CD4-positive, alpha-beta T cell (primary cell): ENCODE data around the gene CTDSP1. TPM values are rescaled to one million over a fixed set of nuclear protein-coding genes. Genes with fewer than 3 reads are reported as not detected.
A peak's percentile ranks its signal among the peaks of the same experiment; 100 is the strongest.

Experiments used
- ATAC-seq: fragments of 200-7000 bp; cut with Tn5 transposase; one replicate; pipeline ENCODE4 v1.10.0; 2022; ENCODE audit warnings: mild to moderate bottlenecking; ENCODE audit not compliant: poor library complexity
- CTCF ChIA-PET: fragments of 350-600 bp; sonication (Branson Sonifier 250); formaldehyde crosslinking; loops from one replicate; lab custom pipeline; 2021; ENCODE audit warnings: antibody characterized with exemption, inconsistent platforms; lab: Charles Lee
- POLR2A ChIA-PET: fragments of 350-600 bp; sonication (Branson Sonifier 250); formaldehyde crosslinking; loops from one replicate; lab custom pipeline; 2021; ENCODE audit warnings: antibody characterized with exemption, inconsistent platforms; lab: Charles Lee
- DNase-seq, 14 experiments: peaks; one replicate each; pipeline ENCODE4 v3.0.0-alpha.2; 2013 to 2020; ENCODE audit warnings: mixed read lengths in 2 of 14
- H3K27ac ChIP-seq, 2 donors: one replicate each; pipeline versions ENCODE4 v1.5.1 to v1.7.0; 2013; ENCODE audit warnings: low read length in 2 of 2, low read depth in 1 of 2, mild to moderate bottlenecking in 1 of 2
- H3K27me3 ChIP-seq, 2 experiments: 1 replicate in 1 of 2; 2 replicates in 1 of 2; pipeline versions ENCODE4 v1.6.1 to v1.7.0; 2013; ENCODE audit warnings: low read length in 2 of 2, control low read depth in 1 of 2, mild to moderate bottlenecking in 1 of 2, moderate library complexity in 1 of 2; ENCODE audit not compliant: insufficient read depth in 2 of 2, control insufficient read depth in 1 of 2
- H3K36me3 ChIP-seq: one replicate; pipeline ENCODE4 v1.6.1; 2013; ENCODE audit warnings: low read length, control low read depth; ENCODE audit not compliant: insufficient read depth
- H3K4me1 ChIP-seq: one replicate; pipeline ENCODE4 v1.6.1; 2013; ENCODE audit warnings: low read length, control low read depth; ENCODE audit not compliant: insufficient read depth
- H3K4me3 ChIP-seq: one replicate; pipeline ENCODE4 v1.5.1; 2013; ENCODE audit warnings: mild to moderate bottlenecking, low read length, moderate library complexity
- H3K9me3 ChIP-seq, 2 experiments: 1 replicate in 1 of 2; 2 replicates in 1 of 2; pipeline versions ENCODE4 v1.6.1 to v1.7.0; 2013; ENCODE audit warnings: low read length in 2 of 2, mild to moderate bottlenecking in 2 of 2, control low read depth in 1 of 2, moderate library complexity in 1 of 2; ENCODE audit not compliant: control insufficient read depth in 1 of 2, insufficient read depth in 1 of 2
- H3K27ac Mint-ChIP-seq: one replicate; pipeline ENCODE4 v1.8.0; 2020; ENCODE audit warnings: mixed read lengths
- H3K27me3 Mint-ChIP-seq: one replicate; pipeline ENCODE4 v1.8.0; 2021; ENCODE audit warnings: mixed read lengths
- H3K36me3 Mint-ChIP-seq: one replicate; pipeline ENCODE4 v1.8.0; 2021; ENCODE audit warnings: low read depth, mixed read lengths
- H3K4me1 Mint-ChIP-seq: one replicate; pipeline ENCODE4 v1.8.0; 2021; ENCODE audit warnings: low read depth, mixed read lengths
- H3K4me3 Mint-ChIP-seq: one replicate; pipeline ENCODE4 v1.8.0; 2020; ENCODE audit warnings: mild to moderate bottlenecking, mixed read lengths
- H3K9me3 Mint-ChIP-seq: one replicate; pipeline ENCODE4 v1.8.0; 2020; ENCODE audit warnings: mixed read lengths
- CTCF ChIP-seq: fragments of 200-600 bp; IDR thresholded peaks from one replicate; pipeline ENCODE4 v1.8.0; 2022; ENCODE audit warnings: antibody characterized with exemption, mild to moderate bottlenecking
- intact Hi-C, 2 experiments: fragments of 100-400 bp; cut with DNase I in 1 of 2; cut with micrococcal nuclease in 1 of 2; formaldehyde crosslinking; loops; one replicate each; pipeline versions ENCODE4 v1.15.1 to v1.9.0; 2023 to 2025; cut with DNase I, micrococcal nuclease
- total RNA-seq, 174 experiments: library from RNA in 2 of 174; stranded (reverse) in 2 of 174; gene quantifications; one replicate each; pipeline ENCODE4 v1.2.3 and lab custom pipeline; 2021 to 2026

The CTDSP1 gene
- total RNA-seq, 2 experiments from 2014 or later: 70.5 to 76.8 TPM

- Histone ChIP-seq H3K27me3 (no peaks in the 10 kb centered on the region), H3K9me3 (peaks cover 4 to 8% of the 10 kb centered on the region in 2 experiments), H3K4me1 (peaks cover 19% of the 10 kb centered on the region), H3K36me3 (no peaks in the 10 kb centered on the region), H3K4me3 (no peak overlapping the region), H3K27ac (no peak overlapping the region)
- ChIA-PET POLR2A (interaction anchor here (0.7 to 1.4 kb wide), 2 partner anchors 17 to 296 kb away, joined by 3 to 5 read pairs; partner anchors contain the start of genes BCS1L and ZNF142), CTCF (interaction anchor here (0.6 kb wide), 1 partner anchor 47 kb away, joined by 4 read pairs; no protein-coding TSS in a partner anchor)
- Mint-ChIP-seq H3K9me3 (no peaks in the 10 kb centered on the region), H3K27ac (no peak overlapping the region), H3K36me3 (no peaks in the 10 kb centered on the region), H3K4me1 (peaks cover 21% of the 10 kb centered on the region), H3K4me3 (no peak overlapping the region), H3K27me3 (no peaks in the 10 kb centered on the region)
- DNase-seq (no peak), ATAC-seq (no peak)
- intact Hi-C loops: no loop called here
- no peak for TF ChIP-seq CTCF
Measured at GRCh38 chr2:218363736-218364135, 35.9 kb upstream of the CTDSP1 start.

GRCh38 chr2:218364196-218364595 is 35.5 kb upstream of the CTDSP1 start:
- Mint-ChIP-seq H3K9me3 (no peaks in the 10 kb centered on the region), H3K4me1 (peaks cover 26% of the 10 kb centered on the region), H3K4me3 (no peak overlapping the region), H3K36me3 (no peaks in the 10 kb centered on the region), H3K27ac (no peak overlapping the region), H3K27me3 (no peaks in the 10 kb centered on the region)
- Histone ChIP-seq H3K27me3 (no peaks in the 10 kb centered on the region), H3K9me3 (peaks cover 4 to 8% of the 10 kb centered on the region in 2 experiments), H3K27ac (no peak overlapping the region), H3K4me1 (peaks cover 22% of the 10 kb centered on the region), H3K4me3 (no peak overlapping the region), H3K36me3 (no peaks in the 10 kb centered on the region)
- CTCF ChIA-PET: interaction anchor here (0.6 kb wide), 1 partner anchor 48 kb away, joined by 4 read pairs; no protein-coding TSS in a partner anchor
- no peak for ATAC-seq
- DNase-seq: no peak
- POLR2A ChIA-PET: interaction anchor here (1.4 kb wide), 1 partner anchor 16 kb away, joined by 3 read pairs; no protein-coding TSS in a partner anchor
- intact Hi-C loops: no loop called here
- no peak for TF ChIP-seq CTCF

GRCh38 chr2:218366621-218367414 is 32.9 kb upstream of the CTDSP1 start:
- TF ChIP-seq CTCF: no peak
- H3K27me3 Mint-ChIP-seq: no peaks in the 10 kb centered on the region
- no peaks in the 10 kb centered on the region for H3K36me3 ChIP-seq
- intact Hi-C loops: no loop called here
- H3K9me3 Mint-ChIP-seq: no peaks in the 10 kb centered on the region
- H3K27ac ChIP-seq: peak overlapping the region; percentile 67 to 74
- H3K27me3 ChIP-seq: no peaks in the 10 kb centered on the region
- H3K4me1 Mint-ChIP-seq: peaks cover 41% of the 10 kb centered on the region
- no peaks in the 10 kb centered on the region for H3K36me3 Mint-ChIP-seq
- CTCF ChIA-PET: interaction anchor here (0.9 to 1.5 kb wide), 3 partner anchors 29 to 94 kb away, joined by 3 to 5 read pairs (median 3); no protein-coding TSS in a partner anchor
- peak overlapping the region; percentile 72 for H3K4me3 Mint-ChIP-seq
- peaks cover 4 to 8% of the 10 kb centered on the region in 2 experiments for H3K9me3 ChIP-seq
- H3K27ac Mint-ChIP-seq: peak overlapping the region; percentile 59
- H3K4me1 ChIP-seq: peaks cover 27% of the 10 kb centered on the region
- no peak for ATAC-seq
- POLR2A ChIA-PET: interaction anchor here (0.6 to 3.6 kb wide), 14 partner anchors 10 to 293 kb away, joined by 3 to 33 read pairs (median 4); partner anchors contain the start of genes AAMP, BCS1L, CATIP and CTDSP1
- DNase-seq: no peak
- peak overlapping the region; percentile 64 for H3K4me3 ChIP-seq
